ENCODE data around the gene SYN1.
A peak's percentile ranks its signal among the peaks of the same experiment; 100 is the strongest.

Gene SYN1

GRCh38 chrX:47571215-47571614 lies 48.4 kb downstream of the SYN1 start:
- DNase-seq: no peak

GRCh38 chrX:47570794-47571193 lies 48.9 kb downstream of the SYN1 start:
- DNase-seq: no peak

- peak; percentile 40 for DNase-seq
These were observed 50.9 kb downstream of the SYN1 start for GRCh38 chrX:47568656-47569295.

DNA sequence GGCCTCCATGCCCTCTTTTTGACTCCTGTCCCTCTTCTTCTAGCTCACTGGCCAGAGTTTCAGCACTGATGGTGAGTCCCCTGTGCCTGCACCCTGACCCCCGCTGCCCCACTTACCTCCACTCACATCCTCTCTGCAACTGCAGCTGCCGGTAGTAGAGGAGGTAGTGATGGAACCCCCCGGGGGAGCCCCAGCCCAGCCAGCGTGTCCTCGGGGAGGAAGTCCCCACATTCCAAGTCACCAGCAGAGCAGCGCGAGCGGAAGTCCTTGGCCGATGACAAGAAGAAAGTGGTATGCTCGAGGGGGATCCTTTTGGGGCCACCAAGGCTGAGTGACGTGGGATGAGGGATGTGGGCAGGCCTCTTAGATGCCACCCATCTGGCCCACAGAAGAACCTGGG lies 52.8 kb downstream of the SYN1 start:
- DNase-seq: no peak

- peak; percentile 45 for DNase-seq
These were observed 55.1 kb downstream of the SYN1 start for GRCh38 chrX:47564438-47565085.

- peak; percentile 39 for DNase-seq
These were observed 55.8 kb downstream of the SYN1 start for GRCh38 chrX:47563801-47564315.

DNA sequence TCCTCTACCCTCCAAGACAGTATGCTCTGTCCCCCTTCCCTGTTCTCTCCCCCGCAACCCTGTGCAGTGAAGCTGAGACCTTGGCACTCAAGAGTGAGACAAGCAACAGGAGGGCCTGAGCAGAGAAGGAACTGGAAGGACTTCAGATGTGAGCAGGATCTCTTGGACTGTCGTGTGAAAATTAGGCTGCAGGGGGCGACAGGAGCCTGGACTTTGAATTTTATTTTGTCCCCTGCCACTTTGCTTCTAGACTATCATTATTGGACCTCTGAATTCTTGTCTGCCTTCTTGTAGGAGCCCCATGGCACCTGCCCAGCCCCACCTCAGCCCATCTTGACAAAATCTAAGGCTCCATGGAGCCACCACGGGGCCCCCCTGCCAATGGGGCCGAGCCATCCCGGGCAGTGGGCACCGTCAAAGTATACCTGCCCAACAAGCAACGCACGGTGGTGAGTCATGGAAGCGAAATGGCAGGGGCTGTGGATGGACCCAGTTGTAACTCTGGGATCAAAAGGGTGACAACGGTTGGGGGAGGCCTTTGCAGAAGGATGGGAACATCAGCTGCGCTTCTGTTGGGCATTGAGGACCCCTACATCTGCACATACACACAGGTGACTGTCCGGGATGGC lies 56.9 kb downstream of the SYN1 start:
- DNase-seq: peak; percentile 44

DNA sequence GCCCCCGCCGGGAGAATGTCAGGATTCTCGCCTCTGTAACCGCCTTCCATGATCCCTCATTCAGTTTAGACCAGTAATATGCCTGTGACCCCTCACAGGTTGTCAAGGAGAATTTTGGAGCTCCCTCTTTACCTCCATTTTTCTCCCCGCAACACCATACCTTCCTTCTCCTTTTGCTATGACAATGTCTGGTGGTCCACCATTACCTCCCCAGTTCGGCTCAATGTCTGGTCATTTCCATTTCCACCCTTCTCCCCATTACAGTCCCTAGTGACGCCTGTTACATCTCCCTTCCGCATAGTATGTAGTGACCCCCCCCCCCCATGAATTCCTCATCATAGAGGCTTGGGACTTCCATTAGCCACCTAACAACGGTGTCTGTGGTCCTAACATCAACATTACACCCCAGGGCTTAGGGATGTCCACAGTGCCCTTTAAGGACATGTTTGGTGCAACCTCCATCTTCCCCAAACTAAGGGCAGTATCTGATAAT lies 58.0 kb downstream of the SYN1 start:
- DNase-seq: no peak

- peak; percentile 98 for DNase-seq
These were observed 58.6 kb downstream of the SYN1 start, which contains the start of gene ARAF for GRCh38 chrX:47560934-47561658. ARAF (plus strand) TSS chrX:47561205; CDS start chrX:47562968, 1,763 bp downstream.

GRCh38 chrX:47560179-47560933 lies 59.3 kb downstream of the SYN1 start:
- no peak for DNase-seq

GRCh38 chrX:47558436-47558835 lies 61.2 kb downstream of the SYN1 start:
- DNase-seq: no peak

DNA sequence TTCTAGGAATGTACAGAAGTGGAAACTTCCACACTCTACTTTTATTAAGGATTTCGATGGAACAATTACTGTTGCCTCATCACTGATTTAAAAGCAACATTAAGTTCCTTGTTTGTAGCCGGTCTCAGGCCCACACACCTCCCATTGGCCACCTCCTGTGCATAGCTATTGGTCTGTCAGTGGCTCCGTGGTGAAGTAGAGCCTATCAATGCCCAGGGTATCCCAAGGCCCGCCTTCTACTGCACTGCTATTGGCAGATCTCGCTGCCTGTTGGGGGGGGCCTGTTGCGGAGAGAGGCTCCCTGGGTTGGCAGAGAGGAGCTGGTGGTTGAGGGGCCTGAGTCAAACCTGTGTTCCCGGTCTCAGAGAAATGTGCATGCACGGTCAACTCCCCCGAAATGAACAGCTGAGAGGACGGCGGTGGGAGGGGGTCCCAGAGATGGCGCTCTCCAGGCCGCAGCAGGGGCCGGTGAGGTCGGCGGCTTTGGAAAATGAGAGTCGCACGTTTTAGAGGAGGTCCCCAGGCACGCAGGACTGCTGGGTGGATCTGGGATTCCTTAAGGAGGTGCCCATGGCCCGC lies 63.5 kb downstream of the SYN1 start:
- peak; percentile 92 for DNase-seq

DNA sequence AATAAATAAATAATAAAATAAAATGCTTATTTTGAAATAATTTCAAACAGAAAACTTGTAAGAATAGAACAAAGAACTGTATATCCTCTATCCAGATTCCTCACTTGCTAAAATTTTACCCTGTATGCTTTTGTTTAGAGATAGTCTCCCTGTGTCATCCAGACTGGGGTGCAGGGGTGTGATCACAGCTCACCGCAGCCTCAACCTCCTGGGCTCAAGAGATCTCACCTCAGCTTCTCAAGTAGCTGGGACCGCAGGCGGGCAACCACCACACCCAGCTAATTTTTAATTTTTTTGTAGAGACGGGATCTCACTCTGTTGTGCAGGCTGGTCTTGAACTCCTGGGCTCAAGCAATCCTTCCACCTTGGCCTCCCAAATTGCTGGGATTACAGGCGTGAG lies 76.2 kb downstream of the SYN1 start:
- no peak for DNase-seq

GRCh38 chrX:47540754-47541538 lies 78.7 kb downstream of the SYN1 start:
- DNase-seq: no peak

- no peak for DNase-seq
These were observed 79.8 kb downstream of the SYN1 start for GRCh38 chrX:47539860-47540259.

DNA sequence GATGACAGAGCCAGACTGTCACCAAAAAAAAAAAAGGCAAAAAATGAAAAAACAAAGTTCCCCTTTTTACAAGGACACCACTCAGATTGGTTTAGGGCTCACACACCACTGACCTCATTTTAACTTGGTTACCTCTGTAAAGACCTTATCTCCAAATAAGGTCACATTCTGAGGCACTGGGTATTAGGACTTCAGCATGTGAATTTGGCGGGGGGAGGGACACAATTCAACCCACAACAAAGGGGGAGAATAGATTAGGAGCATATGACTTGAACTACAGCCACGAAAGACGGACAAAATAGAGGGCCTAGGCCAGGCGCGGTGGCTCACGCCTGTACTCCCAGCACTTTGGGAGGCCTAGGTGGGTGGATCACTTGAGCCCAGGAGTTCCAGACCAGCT lies 89.6 kb downstream of the SYN1 start:
- DNase-seq: no peak

DNA sequence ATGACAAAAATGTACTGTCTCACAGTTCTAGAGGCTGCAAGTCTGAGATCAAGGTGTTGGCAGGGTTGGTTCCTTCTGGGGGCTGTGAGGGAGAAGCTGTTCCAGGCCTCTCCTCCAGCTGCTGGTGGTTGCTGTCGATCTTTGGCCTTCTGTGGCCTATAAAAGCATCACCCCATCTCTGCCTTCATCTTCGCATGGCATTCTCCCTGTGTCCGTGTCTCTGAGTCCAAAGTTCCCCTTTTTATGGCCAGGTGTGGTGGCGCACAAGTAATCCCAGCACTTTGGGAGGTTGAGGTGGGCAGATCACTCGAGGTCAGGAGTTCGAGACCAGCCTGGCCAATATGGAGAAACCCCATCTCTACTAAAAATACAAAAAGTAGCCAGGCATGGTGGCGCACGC lies 90.1 kb downstream of the SYN1 start:
- no peak for DNase-seq

GRCh38 chrX:47523713-47524166 lies 95.9 kb downstream of the SYN1 start:
- no peak for DNase-seq

DNA sequence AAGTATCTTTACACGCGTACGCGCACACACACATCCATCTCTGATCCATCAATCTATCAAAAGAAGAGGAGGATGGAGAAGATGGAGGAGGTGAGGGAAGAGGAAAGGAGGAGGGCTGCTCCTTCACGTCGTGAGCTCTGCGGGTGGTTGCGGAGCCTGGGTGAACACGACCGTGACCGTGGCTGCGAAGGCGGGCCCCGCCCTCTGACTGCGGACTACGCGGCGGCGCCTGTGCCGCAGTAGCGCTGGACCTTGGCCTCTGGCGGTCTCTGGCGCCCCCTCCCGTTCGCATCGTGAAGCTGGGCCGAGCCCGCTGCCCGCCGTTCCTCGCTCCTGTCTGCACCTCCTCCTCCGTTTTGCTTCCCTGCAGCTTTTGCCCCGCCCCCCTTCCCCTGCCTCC lies 96.4 kb downstream of the SYN1 start:
- DNase-seq: peak; percentile 85
